Tibial nerve (tissue), 4 donors: Measurements from ENCODE around the gene TOR4A. TPM values are rescaled to one million over a fixed set of nuclear protein-coding genes. Genes with fewer than 3 reads are reported as not detected.

Experiments
- DNase-seq, 2 donors: peaks; one replicate each; pipeline ENCODE4 v3.0.0-alpha.2; 2019; ENCODE audit warnings: low spot score in 2 of 2
- H3K27ac ChIP-seq, 4 donors: fragments of 200-600 bp; sonication (generic) in 3 of 4; one replicate each; pipeline ENCODE4 v1.5.1; 2017 to 2019; ENCODE audit warnings: mild to moderate bottlenecking in 1 of 4
- H3K27me3 ChIP-seq, 2 donors: fragments of 200-600 bp; sonication (generic) in 1 of 2; one replicate each; pipeline versions ENCODE4 v1.5.1 to v1.6.0; 2017 to 2019
- H3K36me3 ChIP-seq, 3 donors: fragments of 200-600 bp; sonication (generic); one replicate each; pipeline ENCODE4 v1.5.1; 2018 to 2019
- H3K4me1 ChIP-seq, 4 donors: fragments of 200-600 bp; sonication (generic) in 3 of 4; one replicate each; pipeline ENCODE4 v1.5.1; 2017 to 2019
- H3K4me3 ChIP-seq, 4 donors: fragments of 200-600 bp; sonication (generic) in 3 of 4; one replicate each; pipeline ENCODE4 v1.5.1; 2017 to 2019; ENCODE audit warnings: mild to moderate bottlenecking in 1 of 4, moderate library complexity in 1 of 4
- H3K9me3 ChIP-seq, 4 donors: fragments of 200-600 bp; sonication (generic) in 3 of 4; one replicate each; pipeline ENCODE4 v1.5.1; 2017 to 2019
- EP300 ChIP-seq, 2 donors: sonication (generic); formaldehyde crosslinking; IDR thresholded peaks; one replicate each; pipeline ENCODE4 v1.6.1; 2017; ENCODE audit warnings: antibody characterized with exemption in 2 of 2, mild to moderate bottlenecking in 1 of 2
- POLR2A ChIP-seq, 2 donors: fragments of 450-650 bp; IDR thresholded peaks; one replicate each; pipeline ENCODE4 v1.6.1; 2017; ENCODE audit warnings: antibody characterized with exemption in 2 of 2, mild to moderate bottlenecking in 2 of 2, moderate library complexity in 2 of 2
- WGBS, 2 donors: methylation state at CpG; one replicate each; pipeline ENCODE4 v1.1.5; 2018; 5-methylcytosine and 5-hydroxymethylcytosine counted together
- total RNA-seq, 4 donors: library from RNA; depleted of rRNA; stranded (reverse); fragments of >200 nt; gene quantifications; one replicate each; pipeline ENCODE4 v1.1.0, GENCODE V29; 2016
- TF ChIP-seq, protein P1 (sequence below), 5 experiments: fragments of 200-600 bp in 3 of 5; fragments of 450-650 bp in 2 of 5; sonication (generic) in 3 of 5; IDR thresholded peaks; one replicate each; pipeline ENCODE4 v1.5.1; 2016 to 2019; ENCODE audit warnings: antibody characterized with exemption in 5 of 5, mild to moderate bottlenecking in 3 of 5, moderate library complexity in 2 of 5

Gene TOR4A
- total RNA-seq, 4 donors from 2014 or later = 3.3 to 11.4 (median 4.3) TPM

DNA sequence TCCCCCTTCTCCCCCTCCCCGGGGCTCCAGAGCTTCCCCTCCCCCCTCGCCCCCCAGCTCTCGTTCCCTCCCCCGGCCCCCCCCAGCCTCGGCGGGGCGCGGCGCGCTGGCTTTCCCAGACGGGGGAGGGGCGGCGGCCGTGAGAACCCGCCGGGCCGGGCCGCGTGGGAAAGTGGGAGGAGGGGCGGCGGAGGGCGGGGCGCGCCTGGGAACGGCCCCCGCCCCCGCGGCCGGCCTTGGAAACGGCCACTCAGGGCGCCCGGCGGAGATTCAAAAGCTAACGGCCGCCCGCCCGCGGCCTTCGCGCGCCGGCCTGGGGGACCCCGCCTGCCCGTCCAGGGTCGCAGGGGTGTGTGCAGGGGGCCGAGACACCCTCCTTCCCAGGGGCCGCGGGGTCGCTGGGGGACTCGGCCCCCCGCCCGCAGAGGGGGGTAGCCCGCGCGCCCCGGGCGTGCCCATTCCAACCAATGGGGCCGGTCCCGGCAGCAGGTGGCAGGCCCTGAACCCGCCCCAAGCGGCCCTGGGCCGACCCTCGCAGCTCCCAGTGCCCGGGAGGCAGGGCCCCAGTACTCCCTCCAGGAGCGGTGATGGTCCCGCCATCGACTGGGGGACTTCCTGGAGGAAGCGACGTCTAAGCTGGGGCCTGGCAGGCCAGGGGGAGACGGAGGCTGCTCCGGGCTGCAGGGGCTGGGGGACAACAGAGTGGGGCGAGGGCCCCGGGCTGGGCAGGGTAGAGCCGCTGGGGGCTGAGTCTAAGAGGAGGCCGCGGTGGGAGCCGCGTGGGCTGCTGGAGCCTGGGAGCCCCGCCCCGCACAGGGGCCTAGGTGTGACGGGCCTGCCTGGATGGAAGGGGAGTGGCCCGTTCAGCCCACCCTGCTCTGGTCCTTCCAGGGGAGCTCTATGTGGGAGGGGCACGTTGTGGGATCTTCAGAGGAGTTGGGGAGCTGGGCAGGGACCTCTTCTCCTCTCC is 38.8 kb downstream of the TOR4A start:
- 14 to 29% methylated on average over 20 to 23 of the region's 83 CpGs for WGBS, 2 donors
- H3K36me3 ChIP-seq = peaks cover 0 to 17% (median 0%) of the 10 kb centered on the region in 3 donors
- H3K27me3 ChIP-seq = peaks cover 0 to 36% of the 10 kb centered on the region in 2 donors
- H3K27ac ChIP-seq = peak overlapping the region in 1 of 4 donors; percentile 60
- TF ChIP-seq, protein P1, sequence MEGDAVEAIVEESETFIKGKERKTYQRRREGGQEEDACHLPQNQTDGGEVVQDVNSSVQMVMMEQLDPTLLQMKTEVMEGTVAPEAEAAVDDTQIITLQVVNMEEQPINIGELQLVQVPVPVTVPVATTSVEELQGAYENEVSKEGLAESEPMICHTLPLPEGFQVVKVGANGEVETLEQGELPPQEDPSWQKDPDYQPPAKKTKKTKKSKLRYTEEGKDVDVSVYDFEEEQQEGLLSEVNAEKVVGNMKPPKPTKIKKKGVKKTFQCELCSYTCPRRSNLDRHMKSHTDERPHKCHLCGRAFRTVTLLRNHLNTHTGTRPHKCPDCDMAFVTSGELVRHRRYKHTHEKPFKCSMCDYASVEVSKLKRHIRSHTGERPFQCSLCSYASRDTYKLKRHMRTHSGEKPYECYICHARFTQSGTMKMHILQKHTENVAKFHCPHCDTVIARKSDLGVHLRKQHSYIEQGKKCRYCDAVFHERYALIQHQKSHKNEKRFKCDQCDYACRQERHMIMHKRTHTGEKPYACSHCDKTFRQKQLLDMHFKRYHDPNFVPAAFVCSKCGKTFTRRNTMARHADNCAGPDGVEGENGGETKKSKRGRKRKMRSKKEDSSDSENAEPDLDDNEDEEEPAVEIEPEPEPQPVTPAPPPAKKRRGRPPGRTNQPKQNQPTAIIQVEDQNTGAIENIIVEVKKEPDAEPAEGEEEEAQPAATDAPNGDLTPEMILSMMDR (IDR thresholded peaks at IDR 0.05) = no peak
- no peak for DNase-seq
- no peaks in the 10 kb centered on the region for H3K9me3 ChIP-seq
- H3K4me3 ChIP-seq = peak overlapping the region in 3 of 4 donors; percentile 14 to 36 (median 26)
- peaks cover 0 to 52% (median 25%) of the 10 kb centered on the region in 4 donors for H3K4me1 ChIP-seq

GRCh38 chr9:137317021-137317717 is 39.6 kb downstream of the TOR4A start:
- Histone ChIP-seq H3K4me1 (peaks cover 0 to 52% (median 25%) of the 10 kb centered on the region in 4 donors), H3K9me3 (no peaks in the 10 kb centered on the region), H3K27me3 (peaks cover 0 to 36% of the 10 kb centered on the region in 2 donors), H3K4me3 (no peak overlapping the region), H3K36me3 (peaks cover 0 to 17% (median 0%) of the 10 kb centered on the region in 3 donors), H3K27ac (peak overlapping the region in 1 of 4 donors; percentile 83)
- 90 to 93% methylated on average over 11 of the region's 19 CpGs for WGBS, 2 donors
- DNase-seq = no peak
- TF ChIP-seq, protein P1 (IDR thresholded peaks at IDR 0.05) = no peak
- TF ChIP-seq POLR2A (IDR thresholded peaks at IDR 0.05) = no peak
- TF ChIP-seq EP300 (IDR thresholded peaks at IDR 0.05) = no peak

GRCh38 chr9:137317718-137318511 is 40.4 kb downstream of the TOR4A start:
- TF ChIP-seq POLR2A (IDR thresholded peaks at IDR 0.05) = no peak
- TF ChIP-seq, protein P1 (IDR thresholded peaks at IDR 0.05) = no peak
- TF ChIP-seq EP300 (IDR thresholded peaks at IDR 0.05) = no peak
- Histone ChIP-seq H3K27ac (peak overlapping the region in 2 of 4 donors; percentile 72 to 83), H3K27me3 (peaks cover 0 to 36% of the 10 kb centered on the region in 2 donors), H3K4me1 (peaks cover 0 to 52% (median 25%) of the 10 kb centered on the region in 4 donors), H3K9me3 (no peaks in the 10 kb centered on the region), H3K4me3 (no peak overlapping the region), H3K36me3 (peaks cover 0 to 17% (median 0%) of the 10 kb centered on the region in 3 donors)
- 64 to 76% methylated on average over 20 to 22 of the region's 24 CpGs for WGBS, 2 donors
- no peak for DNase-seq

DNA sequence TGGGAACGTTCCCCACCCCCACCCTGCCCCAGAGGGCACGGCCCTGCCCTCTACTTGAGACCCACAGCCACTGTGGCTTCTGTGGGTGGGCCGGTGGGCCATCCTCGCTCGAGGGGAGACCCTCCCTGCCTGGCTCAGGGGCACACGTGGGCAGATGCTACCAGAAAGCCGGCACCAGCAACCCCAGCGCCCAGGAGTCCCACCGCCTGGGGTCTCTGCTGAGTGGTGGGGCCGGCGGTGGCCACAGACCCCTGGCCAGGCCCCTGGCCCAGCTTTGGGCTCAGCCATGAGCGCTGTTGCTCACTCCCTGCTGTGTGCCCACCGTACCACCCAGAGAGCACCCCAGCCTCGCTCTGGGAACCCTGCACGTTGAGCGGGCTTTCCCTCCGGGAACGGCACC is 41.1 kb downstream of the TOR4A start:
- TF ChIP-seq, protein P1 (IDR thresholded peaks at IDR 0.05) = no peak
- no peak overlapping the region for H3K4me3 ChIP-seq
- H3K27me3 ChIP-seq = peaks cover 0 to 36% of the 10 kb centered on the region in 2 donors
- no peak for DNase-seq
- peaks cover 0 to 17% (median 0%) of the 10 kb centered on the region in 3 donors for H3K36me3 ChIP-seq
- WGBS, 2 donors = 45 to 59% methylated on average over 11 to 18 of the region's 18 CpGs
- peak overlapping the region; percentile 22 to 83 (median 51) for H3K27ac ChIP-seq
- no peaks in the 10 kb centered on the region for H3K9me3 ChIP-seq
- peaks cover 0 to 52% (median 25%) of the 10 kb centered on the region in 4 donors for H3K4me1 ChIP-seq
